Activated CD4-positive, alpha-beta T cell treated with anti-CD3 and anti-CD28 coated beads, Interleukin-2, amount 50 U/mL, for 4 hours (primary cell): Measurements from ENCODE around the gene KRTAP4-4.
"Not testable (repeated sequence)": the region's sequence is repeated elsewhere in the genome, so short reads cannot be mapped to it uniquely, and the experiment has no call there.

Experiments used
- DNase-seq, 2 experiments: peaks; one replicate each; pipeline ENCODE4 v3.0.0-alpha.2; 2020

The KRTAP4-4 gene

DNA sequence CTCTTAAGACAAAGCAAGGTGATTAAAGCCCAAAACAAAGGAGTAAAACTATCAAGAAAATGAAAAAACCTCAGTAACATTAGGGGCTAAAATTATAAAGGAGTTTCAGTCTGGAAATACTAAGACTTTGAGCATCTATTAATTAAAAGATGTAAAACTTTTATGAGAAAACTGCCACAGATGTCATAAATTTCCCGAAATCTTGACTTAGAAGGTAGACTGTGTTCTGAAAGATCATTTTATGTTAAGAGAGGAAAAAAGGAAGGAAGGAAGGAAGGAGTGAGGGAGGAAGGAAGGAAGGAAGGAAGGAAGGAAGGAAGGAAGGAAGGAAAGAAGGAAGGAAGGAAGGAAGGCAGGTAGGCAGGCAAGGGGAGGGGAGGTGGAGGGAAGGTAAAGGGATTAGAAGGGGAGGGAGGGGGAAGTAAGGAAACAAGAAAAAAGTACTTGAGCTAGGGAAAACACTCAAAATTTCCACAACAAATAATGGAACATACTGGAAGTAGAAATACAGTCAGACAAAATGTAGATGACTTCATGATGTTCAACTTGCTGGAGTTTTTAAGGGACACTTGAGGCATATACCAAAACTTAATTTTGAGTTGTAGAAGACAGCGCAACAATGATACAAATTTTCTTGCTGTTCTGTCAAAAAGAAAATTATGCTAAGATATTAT, 12.9 kb downstream of the KRTAP4-4 start:
- no peak for DNase-seq

GRCh38 chr17:41145261-41145660, 15.3 kb downstream of the KRTAP4-4 start:
- no peak for DNase-seq

DNA sequence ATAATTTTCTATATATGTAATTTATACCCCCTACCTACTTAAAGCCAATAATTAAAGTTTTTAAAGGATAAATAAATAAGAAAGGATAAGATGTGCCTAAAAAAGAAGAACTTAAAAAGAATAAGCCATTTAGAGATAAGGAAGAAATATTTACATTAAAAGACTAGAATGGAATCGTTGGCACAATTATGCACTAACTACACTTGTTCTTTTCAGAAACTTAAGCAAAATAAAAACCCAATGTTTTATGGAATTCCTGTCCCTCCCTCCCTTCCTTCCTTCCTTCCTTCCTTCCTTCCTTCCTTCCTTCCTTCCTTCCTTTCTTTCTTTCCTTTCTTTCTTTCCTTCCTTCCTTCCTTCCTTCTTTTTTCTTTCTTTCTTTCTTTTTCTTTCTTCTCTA, 15.7 kb downstream of the KRTAP4-4 start:
- DNase-seq: no peak

DNA sequence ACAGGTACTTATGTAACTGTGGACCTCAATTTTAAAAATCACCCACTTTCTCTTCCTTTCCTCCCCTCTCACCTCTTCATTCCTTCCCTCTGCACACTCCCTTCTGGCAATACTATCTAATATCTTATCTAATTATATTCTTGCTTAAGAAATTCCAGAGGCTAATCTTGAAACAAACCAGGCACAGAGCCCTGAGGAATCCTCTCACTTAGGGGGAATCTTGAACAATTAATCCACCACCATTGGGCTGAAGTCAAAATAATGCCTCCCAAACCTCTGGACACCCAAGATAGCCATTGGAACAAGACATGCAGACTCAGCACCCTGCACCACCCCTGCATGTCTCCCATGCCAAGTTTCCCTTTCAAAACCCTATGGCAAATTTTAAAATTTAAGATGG, 19.2 kb downstream of the KRTAP4-4 start:
- no peak for DNase-seq

GRCh38 chr17:41140360-41141131, 20.0 kb downstream of the KRTAP4-4 start, which contains the start of gene KRTAP4-6:
TSS of gene KRTAP4-6 (minus strand) at chr17:41140544. CDS start at chr17:41140487, 57 bp downstream.
- DNase-seq: no peak

GRCh38 chr17:41139865-41140264, 20.7 kb downstream of the KRTAP4-4 start:
- DNase-seq: not testable (repeated sequence)

DNA sequence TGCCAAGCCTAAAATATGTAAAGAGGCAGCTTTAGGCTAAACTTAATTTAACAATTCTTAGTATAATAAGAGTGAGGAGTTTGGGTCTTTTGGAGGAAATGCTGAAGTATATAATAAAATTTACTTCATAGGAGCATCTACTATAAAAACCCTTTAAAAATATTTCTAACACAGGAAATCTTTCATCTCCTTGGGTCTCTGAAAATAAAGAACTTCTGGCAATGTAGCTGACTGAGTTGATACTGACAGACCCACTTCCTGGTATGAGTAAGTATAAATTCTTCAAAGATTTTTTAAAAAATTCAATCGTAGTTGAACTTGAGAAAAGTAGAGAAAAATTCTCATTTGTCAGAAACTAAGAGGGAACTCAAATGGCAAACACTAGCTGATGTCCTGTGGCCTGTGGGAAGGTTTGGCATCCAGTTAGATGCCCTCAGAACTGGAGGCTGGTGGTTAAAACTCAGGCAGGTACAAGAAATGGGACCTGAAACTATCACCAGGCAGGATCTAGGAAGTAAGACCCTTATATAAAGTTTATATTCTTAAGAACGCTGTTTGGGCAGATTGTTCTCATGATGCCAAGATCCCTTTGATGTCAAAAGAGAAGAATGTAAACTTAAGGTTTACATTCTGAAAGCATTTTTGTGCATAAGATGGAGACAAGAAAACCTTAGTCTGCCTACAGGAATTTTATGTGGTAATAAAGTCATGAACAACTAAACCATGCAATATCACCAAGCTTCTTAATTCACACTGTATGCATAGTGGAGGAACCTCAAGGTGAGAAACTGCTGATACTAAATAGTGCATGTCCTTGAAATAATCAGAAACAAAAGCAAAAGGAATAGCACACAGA, 26.4 kb downstream of the KRTAP4-4 start:
- DNase-seq: no peak

GRCh38 chr17:41131979-41132378, 28.6 kb downstream of the KRTAP4-4 start:
- DNase-seq: no peak

DNA sequence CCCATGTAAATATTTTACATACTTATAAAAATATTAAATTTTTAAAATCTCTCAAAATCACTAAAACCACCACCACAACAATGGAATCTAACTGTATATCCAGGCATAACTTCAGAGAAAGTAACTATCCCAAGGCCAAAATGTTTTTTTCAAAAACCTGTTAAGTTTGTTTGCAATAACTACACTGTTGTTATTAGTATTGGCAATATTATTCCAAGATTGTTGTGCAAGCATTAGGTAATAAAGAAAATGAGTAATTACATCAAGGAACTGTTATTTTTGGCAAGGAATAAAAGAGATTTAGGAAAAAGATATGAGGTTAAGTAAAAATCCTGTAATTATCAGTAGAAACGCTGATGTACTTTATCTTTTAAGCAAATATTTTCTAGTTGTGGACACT, 33.2 kb downstream of the KRTAP4-4 start:
- no peak for DNase-seq

- DNase-seq: no peak
These were observed 34.1 kb downstream of the KRTAP4-4 start for GRCh38 chr17:41126412-41126811.

DNA sequence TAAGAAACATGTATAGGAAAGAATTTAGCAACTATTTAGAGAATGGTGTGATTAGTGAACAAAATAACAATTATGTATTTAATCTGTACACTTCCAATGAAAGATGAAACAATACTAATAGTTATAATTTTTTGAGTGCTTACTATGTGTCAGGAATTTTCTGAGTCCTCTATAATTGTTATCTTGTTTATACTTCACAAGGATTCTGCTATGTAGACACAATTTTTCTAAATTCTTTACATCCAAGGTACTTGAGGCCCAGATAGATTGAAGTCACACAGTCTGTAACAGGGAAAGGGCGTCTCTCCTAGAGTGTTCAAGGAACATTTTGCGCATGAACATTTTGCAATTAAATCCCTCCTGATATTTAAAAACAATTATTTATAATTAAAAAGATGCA, 35.5 kb downstream of the KRTAP4-4 start:
- no peak for DNase-seq

GRCh38 chr17:41123991-41124371, 36.6 kb downstream of the KRTAP4-4 start, which contains the start of gene KRTAP4-12:
TSS of gene KRTAP4-12 (minus strand) at chr17:41124182. CDS start at chr17:41124122, 60 bp downstream.
- not testable (repeated sequence) for DNase-seq

- DNase-seq: not testable (repeated sequence)
These were observed 37.1 kb downstream of the KRTAP4-4 start for GRCh38 chr17:41123292-41123990.

- DNase-seq: no peak
These were observed 38.8 kb downstream of the KRTAP4-4 start for GRCh38 chr17:41121742-41122141.

DNA sequence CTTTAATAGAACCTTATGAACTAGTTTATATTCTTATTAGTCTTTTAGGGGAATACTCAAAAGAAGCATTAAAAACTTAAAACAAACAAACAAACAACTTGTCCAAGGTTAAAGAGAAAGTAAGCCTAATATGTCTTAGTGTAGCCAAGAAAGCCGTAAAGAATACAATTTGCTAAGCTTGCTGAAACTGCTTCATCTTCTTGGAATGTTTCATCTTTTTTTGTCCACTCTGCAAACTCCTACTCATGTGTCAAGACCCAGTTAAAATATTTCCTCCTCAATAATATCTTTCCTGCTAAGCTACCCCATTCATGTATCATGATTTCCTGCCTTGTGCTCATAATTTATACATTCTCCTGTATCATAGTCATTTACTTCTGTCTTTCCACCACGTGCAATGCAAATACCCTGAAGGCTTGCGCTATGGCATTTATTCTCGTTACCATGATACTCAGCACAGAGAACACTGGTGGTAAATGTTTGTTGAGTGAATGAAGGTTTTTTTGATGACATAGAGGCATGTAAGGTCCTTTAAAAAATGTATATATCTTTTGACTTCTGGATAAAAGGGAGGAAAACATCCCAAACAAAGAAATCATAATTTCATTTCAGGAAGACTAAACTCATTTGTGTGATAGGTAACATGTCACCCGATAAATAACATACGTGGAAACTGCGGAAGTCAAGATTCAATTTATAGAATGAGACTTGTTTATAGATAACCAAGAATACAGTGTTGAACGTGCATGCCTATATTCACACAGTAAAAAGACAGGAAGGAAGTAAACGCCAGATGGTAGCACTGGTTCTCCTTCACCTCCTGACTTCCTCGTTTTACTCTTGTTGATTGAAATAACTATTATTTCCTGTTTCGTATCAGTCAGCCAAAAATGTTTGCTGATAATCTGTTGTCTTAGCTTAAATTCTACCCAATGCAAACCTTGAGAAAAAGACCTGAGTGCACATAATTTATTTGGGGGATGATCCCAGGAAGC, 40.6 kb downstream of the KRTAP4-4 start:
- not testable (repeated sequence) for DNase-seq

- no peak for DNase-seq
These were observed 41.8 kb downstream of the KRTAP4-4 start for GRCh38 chr17:41118721-41119120.

GRCh38 chr17:41117846-41118386, 42.6 kb downstream of the KRTAP4-4 start, which contains the start of gene KRTAP4-11:
TSS of gene KRTAP4-11 (minus strand) at chr17:41118373. CDS start at chr17:41118315, 58 bp downstream.
- DNase-seq: not testable (repeated sequence)

GRCh38 chr17:41116297-41116696, 44.3 kb downstream of the KRTAP4-4 start:
- no peak for DNase-seq

DNA sequence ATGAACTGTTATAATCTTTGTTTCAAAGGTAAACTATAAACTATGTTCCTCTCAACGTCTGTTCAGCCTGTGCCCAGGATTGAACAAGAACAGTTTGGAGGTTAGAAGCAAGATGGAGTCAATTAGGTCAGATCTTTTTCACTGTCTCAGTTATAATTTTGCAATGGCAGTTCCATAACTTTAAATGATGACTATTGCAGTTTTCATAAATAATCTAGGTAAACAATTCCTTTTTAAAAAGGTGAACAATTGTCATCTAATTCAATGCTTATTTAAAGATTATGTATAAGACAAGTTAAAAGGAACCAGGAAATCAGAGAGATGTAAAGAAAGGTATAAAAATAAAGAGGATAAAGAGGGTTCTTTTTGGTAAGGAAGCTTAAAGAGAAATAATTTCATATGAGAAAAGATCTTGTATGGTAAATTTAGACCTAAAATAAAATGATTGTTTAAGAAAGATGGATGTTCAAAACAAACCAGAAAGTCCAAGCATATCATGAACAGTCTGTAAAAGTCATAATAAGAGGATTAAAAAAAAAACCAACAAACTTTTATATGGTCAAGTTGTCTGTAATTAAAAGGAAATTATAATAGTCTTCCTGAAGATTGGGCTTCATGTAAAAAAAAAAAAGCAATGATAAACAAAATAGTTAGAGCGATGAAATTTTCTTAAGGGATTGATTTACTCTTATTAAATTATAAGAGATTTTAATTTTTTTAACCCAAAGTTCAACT, 49.2 kb downstream of the KRTAP4-4 start:
- DNase-seq: no peak
